ENCODE data around the gene SLC26A8.
"Not testable (repeated sequence)": the region's sequence is repeated elsewhere in the genome, so short reads cannot be mapped to it uniquely, and the experiment has no call there.

Gene SLC26A8

GRCh38 chr6:36049582-36049981 is 25.1 kb upstream of the SLC26A8 start:
- DNase-seq = no peak

DNA sequence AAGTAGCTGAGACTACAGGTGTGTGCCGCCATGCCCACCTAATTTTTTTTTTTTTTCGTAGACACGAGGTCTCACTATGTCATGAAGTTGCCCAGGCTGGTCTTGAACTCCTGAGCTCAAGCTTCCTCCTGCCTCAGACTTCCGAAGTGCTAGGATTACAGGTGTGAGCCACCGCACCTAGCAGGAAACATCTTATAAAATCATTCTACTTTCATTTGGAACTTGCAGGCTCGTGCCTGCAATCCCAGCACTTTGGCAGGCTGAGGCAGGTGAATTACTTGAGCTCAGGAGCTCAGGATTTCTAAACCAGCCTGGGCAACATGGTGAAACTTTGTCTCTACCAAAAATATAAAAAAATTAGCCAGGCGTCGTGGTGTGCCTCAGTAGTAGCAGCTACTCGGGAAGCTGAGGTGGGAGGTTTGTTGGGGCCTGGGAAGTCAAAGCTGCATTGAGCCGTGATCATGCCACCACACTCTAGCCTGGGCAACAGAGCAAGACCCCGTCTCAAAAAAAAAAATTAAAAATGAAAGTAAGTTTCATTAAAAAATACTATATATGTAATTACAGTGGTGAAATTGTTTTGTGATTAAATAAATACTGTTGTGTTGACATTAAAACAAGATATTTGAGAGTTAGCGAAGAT is 18.3 kb upstream of the SLC26A8 start:
- DNase-seq = no peak

DNA sequence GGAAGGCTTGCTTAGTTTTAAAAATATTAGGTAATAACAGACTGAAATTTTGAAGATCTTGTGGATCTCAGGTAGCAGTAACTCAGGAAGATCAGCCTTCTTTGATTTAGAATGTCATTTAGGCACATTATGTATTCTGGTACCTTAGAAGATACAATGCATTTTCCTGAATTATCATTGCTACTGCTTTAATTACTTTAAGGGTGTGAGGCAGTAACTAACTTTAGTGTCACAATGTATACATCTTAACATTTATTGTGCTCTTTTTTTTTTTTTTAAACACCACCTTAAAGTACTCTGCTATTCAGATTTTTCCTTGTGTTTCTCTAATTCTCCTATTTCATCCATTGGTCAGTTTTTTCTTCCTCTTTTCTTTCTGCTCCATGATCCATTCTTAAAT is 16.5 kb upstream of the SLC26A8 start:
- DNase-seq = no peak

DNA sequence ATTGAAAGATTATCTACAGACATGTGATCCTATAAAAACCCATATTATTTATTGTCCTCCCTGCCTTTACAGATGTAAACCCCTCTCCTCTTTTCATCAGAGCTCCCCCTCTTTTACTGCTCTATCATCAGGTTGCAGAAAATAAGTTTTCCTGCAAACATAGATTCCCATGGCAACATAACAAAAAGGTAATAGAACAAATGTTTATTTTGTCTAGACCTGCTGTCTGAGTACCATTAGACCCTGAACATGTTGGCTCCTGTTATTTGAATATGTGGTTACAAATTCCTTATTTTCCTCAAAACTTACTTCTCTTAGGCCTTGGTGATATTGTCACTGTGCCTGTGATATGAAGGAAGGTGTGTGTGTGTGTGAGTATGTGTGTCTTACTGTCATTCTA is 14.7 kb upstream of the SLC26A8 start:
- DNase-seq = no peak

DNA sequence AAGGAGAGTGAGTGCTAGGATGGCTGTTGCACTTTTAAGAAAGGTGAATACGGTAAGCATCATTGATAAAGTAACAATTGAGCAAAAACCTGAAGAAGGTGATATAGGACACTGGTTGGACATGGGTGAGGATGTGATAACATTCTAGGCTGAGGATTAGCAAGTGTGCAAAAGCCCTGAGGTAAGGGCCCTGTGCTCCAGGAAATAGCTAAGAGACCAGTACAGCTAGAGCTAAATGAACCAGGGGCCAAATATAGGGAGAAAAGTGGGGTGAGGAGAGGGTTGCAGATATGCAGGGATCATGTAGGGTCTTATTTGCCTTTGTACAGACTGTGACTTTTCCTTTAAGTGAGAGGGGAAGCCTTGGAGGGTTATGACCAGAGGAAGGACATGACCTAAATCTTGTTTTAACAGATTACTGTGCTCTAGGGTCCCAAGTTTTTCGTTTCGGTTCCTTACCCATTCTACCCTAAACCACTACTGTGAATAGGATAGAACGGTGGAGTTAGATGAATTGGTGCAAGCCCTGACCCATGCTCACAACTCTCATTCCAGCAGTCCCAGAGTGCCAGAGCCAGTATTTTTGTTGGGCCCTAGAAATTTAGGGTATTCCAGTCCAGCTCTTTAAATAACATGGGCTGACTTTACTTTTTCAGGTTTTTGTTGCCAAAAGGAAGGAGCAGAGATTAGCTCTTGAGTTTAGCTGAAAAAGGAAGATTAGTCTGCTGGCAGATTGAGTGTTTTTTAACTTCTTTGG is 13.9 kb upstream of the SLC26A8 start:
- peak in 1 of 2 donors; percentile 56 for DNase-seq

- no peak for DNase-seq
Observed at GRCh38 chr6:36035225-36035624, 10.8 kb upstream of the SLC26A8 start.

DNA sequence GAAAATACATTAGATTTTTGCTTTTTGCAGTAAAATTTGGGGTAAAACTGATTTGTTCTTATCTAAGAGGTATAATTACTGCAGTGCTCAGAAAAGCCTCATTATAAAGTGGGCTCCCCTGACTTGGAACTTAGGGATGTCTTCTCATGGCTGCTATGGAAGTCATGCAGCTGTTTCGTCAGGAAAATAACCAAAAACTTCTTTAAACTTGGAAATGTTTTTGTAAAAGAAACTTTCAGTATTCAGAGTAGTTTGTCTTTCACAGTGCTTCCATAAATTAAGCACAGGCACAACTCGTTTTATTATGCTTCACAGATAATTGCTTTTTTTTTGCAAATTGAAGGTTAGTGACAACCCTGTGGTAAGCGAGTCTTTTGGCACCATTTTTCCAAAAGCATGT is 10.0 kb upstream of the SLC26A8 start:
- no peak for DNase-seq

GRCh38 chr6:36033935-36034334 is 9.5 kb upstream of the SLC26A8 start:
- DNase-seq = peak in 1 of 2 donors; percentile 44

DNA sequence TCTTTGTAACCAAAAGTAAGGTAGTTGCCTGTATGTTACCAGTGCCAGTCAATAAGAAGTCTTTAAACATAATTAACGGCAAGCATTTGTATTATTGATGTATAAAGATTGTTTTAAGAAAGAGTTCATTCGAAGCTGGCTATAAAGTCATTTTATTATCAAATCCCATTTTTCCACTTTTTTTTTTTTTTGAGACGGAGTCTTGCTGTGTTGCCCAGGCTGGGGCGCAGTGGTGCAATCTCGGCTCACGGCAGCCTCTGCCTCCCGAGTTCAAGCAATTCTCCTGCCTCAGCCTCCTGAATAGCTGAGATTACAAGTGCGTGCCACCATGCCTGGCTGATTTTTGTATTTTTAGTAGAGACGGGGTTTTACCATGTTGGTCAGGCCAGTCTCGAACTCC is 8.7 kb upstream of the SLC26A8 start:
- DNase-seq = not testable (repeated sequence)

DNA sequence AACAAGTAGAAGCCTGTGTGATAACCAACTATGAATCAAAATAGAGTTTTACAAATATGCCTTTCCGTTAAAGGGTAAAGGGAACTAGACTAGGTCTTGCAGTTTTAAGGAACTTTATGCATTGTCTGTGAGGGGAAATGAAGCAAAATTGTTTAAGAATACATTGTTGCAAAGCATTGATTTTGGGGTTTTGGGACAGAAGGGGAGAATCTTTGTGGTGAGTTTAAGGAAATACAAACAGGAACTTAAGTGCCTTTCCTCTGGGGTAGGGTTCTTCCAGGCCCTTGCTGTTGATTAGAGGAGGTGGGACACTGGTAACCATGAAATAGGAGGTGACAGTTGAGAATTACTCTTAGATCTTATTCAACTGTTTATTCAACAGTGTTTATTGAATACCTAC is 7.8 kb upstream of the SLC26A8 start:
- peak in 1 of 2 donors; percentile 56 for DNase-seq

DNA sequence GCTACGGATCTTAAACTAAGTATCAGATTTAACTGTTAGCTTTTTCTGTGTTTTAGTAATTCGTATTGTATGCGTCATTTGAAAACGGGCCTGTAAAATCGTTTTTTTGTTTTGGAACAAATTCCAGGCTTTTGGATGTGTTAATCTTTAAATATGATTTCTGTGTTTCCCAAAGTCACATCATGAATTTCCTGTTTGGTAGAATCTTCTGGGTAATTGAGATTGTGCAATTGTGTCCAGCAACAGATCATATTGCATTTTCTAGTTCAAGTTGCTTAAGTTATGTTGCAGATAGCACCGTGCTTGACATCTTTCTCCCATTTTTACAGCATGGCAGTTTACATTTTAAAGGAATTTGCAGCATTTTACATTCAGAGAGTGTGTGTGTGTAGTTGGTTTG is 5.0 kb upstream of the SLC26A8 start:
- no peak for DNase-seq

DNA sequence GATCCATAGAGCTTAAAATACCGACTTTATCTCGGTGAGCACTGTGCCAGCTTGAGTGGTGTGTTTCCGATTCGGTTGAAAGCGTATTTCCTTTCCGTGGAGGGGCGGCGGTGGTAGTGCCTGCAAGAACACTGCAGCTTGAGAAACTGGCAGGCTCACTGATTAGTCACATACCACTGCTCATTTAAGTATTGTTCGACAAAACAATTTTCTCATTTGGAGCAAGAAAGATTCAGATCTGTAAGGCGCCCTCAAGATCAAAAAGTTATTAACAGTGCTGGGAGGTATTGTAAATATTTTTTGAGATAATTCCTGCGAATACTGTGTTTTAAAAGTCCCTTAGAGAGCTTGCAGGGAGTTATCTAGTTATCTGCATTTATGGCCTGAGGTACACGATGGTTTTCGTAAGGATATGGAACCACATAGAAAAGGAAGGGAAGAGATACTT is 4.5 kb upstream of the SLC26A8 start:
- peak; percentile 37 to 92 for DNase-seq

DNA sequence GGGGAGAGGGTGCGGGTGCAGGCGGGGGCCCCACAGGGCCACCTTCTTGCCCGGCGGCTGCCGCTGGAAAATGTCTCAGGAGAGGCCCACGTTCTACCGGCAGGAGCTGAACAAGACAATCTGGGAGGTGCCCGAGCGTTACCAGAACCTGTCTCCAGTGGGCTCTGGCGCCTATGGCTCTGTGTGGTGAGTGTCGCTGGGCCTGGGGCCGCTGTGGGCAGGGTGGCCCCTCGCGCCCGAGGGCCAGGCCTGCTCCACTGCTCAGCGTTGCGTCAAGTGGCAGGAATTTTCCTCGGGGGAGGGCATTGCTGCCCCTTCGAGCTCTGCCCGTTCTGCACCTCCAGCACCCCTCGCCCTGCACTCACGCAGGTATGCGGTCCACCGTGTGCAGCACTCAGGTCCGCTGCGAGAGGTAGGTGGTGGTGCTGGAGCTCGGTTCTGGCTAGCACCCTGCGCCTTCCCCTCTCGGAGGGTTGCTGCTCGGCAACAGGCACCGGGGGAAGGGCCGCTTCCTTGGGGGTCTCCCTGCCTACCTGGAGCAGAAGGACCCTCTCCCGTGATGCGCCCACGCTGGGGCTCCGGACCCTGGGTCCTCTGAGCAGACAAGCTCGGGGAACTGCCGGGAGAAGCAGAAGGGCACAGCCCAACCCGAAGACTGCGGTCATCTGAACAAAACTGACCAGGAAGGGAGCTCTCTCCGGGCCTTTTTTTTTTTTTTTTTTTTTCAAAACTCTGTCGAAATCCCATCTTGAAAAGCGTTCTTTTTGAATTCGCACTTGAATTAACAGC is 3.8 kb upstream of the SLC26A8 start:
- peak in 1 of 2 donors; percentile 58 for DNase-seq

GRCh38 chr6:36027501-36028087 is 3.2 kb upstream of the SLC26A8 start, which contains the start of gene MAPK14:
MAPK14 (plus strand) TSS chr6:36027808; CDS start chr6:36028158, 350 bp downstream.
- DNase-seq = peak; percentile 87 to 99

- no peak for DNase-seq
Observed at GRCh38 chr6:36025932-36026327, 1.5 kb upstream of the SLC26A8 start.

GRCh38 chr6:36025260-36025931 is 955 bp upstream of the SLC26A8 start:
- DNase-seq = no peak

DNA sequence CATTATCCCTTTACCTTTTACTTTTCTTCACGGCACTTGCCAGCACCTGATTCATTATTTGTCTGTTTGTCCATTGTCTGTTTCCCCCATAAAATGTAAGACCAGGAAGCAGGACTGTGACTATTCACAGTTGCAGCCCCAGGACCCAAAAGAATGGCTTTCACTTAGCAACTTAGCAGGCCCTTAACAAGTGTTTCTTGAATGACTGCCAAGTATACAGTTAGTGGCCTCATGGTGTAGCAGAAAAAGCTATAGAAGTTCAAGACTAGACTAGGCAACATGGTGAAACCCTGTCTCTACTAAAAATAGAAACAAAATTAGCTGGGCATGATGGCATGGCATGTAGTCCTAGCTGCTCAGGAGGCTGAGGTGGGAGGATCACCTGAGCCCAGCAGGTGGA is 4.3 kb downstream of the SLC26A8 start:
- DNase-seq = no peak

DNA sequence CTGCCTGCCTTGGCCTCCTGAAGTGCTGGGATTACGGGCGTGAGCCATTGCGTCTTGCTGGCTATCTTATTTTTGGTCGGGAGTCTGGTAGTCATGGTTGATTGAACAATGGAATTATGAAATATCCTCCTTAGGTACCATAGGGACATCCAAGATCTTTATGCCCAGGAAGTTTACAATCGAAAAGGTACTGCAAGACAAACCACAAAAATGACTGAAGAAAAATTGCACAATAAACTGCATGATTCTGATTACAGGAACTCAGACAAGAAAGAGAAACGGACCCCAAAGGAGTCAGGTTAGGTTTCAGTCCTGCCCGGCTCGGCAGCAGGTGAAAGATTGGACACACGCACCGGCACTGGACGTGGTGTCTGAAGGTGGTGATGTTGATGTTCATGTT is 5.3 kb downstream of the SLC26A8 start:
- DNase-seq = no peak

- DNase-seq = no peak
Observed at GRCh38 chr6:36018339-36018738, 6.1 kb downstream of the SLC26A8 start.

DNA sequence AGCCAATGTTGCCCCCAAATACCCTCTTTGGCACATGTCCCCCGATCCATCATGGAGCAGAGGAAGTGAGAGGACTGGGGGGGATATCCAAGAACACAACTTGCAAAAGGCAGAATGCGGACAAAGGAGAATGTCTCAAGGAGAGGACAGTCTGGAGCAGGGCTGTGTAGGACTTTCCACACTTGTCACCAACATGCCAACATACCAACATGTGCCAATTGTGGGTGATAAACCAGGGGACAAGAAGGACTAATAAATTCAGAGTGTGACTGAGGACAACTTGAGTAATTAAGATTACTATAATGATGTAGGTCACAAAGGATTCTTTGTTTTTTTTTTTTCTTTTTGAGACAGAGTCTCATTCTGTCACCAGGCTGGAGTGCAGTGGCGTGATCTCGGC is 8.8 kb downstream of the SLC26A8 start:
- no peak for DNase-seq

DNA sequence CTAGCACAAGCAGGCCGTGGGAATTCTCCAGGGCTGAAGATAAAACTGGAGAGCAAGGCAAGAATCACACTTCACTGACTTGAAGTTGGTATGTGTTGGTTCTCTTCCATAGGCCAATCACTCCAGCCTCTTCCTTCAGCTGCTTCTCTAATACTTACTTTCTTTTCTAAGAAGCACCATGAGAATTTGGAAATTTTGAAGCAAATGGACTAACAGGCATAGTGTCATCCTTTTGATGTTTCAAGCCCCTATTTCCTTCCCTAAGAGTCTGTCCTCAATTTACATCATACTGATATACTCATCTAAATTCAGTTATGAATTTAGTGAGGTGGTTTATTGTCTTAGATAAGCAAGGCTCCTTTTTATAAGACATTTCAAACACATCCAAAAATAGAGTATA is 24.0 kb downstream of the SLC26A8 start:
- no peak for DNase-seq

- no peak for DNase-seq
Observed at GRCh38 chr6:35993150-35993549, 31.3 kb downstream of the SLC26A8 start.

- DNase-seq = not testable (repeated sequence)
Observed at GRCh38 chr6:35988047-35988446, 36.4 kb downstream of the SLC26A8 start.

All from bone marrow (tissue), 2 donors.